Nephron progenitor cell (in vitro differentiated cells): ENCODE results near the gene UAP1L1.
A peak's percentile ranks its signal among the peaks of the same experiment; 100 is the strongest.

Source experiments
- DNase-seq: peaks from one replicate; pipeline ENCODE4 v3.0.0; 2021
- H3K27ac Mint-ChIP-seq: 2 replicates; pipeline ENCODE4 v1.8.0; 2021; ENCODE audit warnings: mild to moderate bottlenecking, moderate library complexity, mixed read lengths
- H3K27me3 Mint-ChIP-seq: 2 replicates; pipeline ENCODE4 v1.8.0; 2021; ENCODE audit warnings: mild to moderate bottlenecking, low read depth, mixed read lengths; ENCODE audit not compliant: poor library complexity
- H3K36me3 Mint-ChIP-seq: 2 replicates; pipeline ENCODE4 v1.8.0; 2021; ENCODE audit warnings: low read depth, mixed read lengths
- H3K4me1 Mint-ChIP-seq: 2 replicates; pipeline ENCODE4 v1.8.0; 2021; ENCODE audit warnings: mixed read lengths
- H3K4me3 Mint-ChIP-seq: 2 replicates; pipeline ENCODE4 v1.8.0; 2021; ENCODE audit warnings: mild to moderate bottlenecking, moderate library complexity, mixed read lengths
- H3K9me3 Mint-ChIP-seq: 2 replicates; pipeline ENCODE4 v1.8.0; 2021; ENCODE audit warnings: mild to moderate bottlenecking, moderate library complexity, mixed read lengths
- TF ChIP-seq, protein P1 (sequence below): fragments of 200-600 bp; sonication (generic); IDR thresholded peaks from 2 replicates; pipeline ENCODE4 v1.5.0; 2021; ENCODE audit warnings: antibody characterized with exemption

Gene UAP1L1

DNA sequence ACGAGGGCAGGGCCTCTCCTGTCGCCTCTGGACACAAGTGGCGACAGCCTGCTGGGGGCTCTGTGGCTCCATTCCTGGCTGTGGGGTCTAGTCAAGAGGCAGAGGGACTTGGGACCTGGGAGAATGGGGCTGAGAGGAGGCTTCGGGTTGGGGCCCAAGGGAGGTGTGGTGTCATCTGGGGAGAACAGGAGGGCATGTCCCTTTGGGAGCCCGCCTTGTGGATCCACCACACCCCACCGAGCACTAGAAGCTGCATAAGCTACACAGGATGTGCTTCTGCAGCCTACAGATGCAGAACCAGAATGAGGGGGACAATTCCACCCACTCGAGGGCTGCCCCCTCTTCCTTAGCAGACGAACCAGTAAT is 5.6 kb downstream of the UAP1L1 start:
- no peak overlapping the region for H3K4me3 Mint-ChIP-seq
- H3K27ac Mint-ChIP-seq = no peak overlapping the region
- no peaks in the 10 kb centered on the region for H3K36me3 Mint-ChIP-seq
- no peaks in the 10 kb centered on the region for H3K9me3 Mint-ChIP-seq
- DNase-seq = no peak
- peaks cover 23% of the 10 kb centered on the region for H3K4me1 Mint-ChIP-seq
- TF ChIP-seq, protein P1, sequence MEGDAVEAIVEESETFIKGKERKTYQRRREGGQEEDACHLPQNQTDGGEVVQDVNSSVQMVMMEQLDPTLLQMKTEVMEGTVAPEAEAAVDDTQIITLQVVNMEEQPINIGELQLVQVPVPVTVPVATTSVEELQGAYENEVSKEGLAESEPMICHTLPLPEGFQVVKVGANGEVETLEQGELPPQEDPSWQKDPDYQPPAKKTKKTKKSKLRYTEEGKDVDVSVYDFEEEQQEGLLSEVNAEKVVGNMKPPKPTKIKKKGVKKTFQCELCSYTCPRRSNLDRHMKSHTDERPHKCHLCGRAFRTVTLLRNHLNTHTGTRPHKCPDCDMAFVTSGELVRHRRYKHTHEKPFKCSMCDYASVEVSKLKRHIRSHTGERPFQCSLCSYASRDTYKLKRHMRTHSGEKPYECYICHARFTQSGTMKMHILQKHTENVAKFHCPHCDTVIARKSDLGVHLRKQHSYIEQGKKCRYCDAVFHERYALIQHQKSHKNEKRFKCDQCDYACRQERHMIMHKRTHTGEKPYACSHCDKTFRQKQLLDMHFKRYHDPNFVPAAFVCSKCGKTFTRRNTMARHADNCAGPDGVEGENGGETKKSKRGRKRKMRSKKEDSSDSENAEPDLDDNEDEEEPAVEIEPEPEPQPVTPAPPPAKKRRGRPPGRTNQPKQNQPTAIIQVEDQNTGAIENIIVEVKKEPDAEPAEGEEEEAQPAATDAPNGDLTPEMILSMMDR = no peak
- peaks cover 64% of the 10 kb centered on the region for H3K27me3 Mint-ChIP-seq

DNA sequence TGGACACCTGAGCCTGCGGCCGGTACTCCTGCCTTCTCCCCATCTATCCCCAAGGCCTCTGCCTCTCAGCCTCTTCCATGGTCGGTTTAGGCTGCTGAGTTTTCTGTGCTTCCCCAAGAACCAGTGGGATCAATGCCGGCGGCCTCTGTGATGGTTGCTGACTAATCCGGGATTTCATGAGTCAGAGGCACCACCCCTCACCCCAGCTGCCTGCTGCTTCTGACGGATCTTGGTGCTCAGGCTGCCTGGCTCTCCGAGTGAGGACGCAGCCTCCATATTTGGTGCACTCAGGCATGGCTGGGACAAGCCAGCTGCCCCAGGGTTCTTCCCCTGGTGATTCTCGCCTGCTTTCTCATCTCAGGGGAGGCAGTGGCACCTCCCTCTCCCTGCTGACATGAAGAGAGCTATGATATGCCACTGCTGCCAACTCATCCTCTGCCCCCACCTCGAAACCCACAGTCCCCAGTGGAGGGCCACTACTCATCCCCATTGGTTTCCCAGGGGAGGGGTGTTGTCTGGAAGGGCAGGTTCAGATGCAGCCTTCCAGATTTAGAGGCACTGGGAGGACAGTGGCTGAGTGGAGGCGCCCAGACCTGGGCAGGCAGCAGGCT is 6.2 kb downstream of the UAP1L1 start:
- Mint-ChIP-seq H3K4me3 (no peak overlapping the region), H3K9me3 (no peaks in the 10 kb centered on the region), H3K36me3 (no peaks in the 10 kb centered on the region), H3K4me1 (peaks cover 27% of the 10 kb centered on the region), H3K27ac (no peak overlapping the region), H3K27me3 (peaks cover 61% of the 10 kb centered on the region)
- DNase-seq = no peak
- TF ChIP-seq, protein P1 = no peak

DNA sequence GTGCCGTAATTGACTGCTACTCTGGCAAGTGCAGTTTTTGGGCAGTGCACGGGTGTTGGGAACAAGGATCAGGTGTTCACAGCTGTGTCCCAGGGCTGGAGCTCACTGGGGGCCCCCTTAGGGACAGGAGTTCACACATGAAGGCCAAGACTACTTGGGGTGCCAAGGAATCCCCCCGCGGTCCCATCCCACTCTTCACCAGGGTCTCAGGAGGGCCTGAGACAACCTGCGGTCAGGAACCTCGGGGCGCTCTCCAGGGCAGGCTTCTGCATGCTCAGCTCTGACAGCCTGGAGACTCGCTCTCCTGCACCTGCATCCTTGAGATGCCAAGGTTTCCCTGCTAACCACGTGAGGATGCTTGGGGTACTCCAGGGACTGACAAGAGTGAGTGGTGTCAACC is 7.2 kb downstream of the UAP1L1 start:
- Mint-ChIP-seq H3K36me3 (peaks cover 7% of the 10 kb centered on the region), H3K4me1 (peaks cover 24% of the 10 kb centered on the region), H3K27ac (no peak overlapping the region), H3K27me3 (peaks cover 55% of the 10 kb centered on the region), H3K9me3 (no peaks in the 10 kb centered on the region), H3K4me3 (no peak overlapping the region)
- no peak for DNase-seq
- TF ChIP-seq, protein P1 = no peak

DNA sequence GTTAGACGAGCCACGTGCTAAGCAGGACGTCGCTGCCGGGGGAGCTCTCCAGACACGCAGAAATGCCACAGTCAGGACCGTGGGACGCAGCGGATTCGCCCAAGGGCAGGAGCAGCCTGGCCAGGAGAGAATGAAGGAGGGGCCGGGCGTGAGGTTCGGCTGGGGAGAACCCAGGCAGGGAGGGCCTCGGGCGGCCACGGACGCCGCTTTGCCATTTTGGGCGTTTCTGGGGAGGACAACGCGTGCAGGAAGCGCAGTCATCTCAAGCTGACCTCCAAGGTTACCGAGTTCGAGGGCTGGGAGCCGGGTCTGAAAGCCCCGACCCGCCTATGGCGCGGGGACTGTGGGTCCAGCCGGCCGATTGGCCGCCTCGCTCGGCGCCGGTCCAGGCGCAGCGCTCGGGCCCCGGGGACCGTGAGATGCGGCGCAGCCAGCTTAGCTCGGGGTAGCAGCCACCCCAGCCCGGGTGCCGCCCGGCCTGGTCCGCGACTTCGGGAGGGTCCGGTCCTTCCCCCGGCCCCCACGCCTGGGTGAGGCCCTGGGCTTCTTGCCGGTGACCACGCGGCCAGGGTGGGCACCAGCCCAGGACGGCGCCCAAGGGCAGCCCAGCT is 8.7 kb downstream of the UAP1L1 start:
- H3K27ac Mint-ChIP-seq = no peak overlapping the region
- H3K36me3 Mint-ChIP-seq = peaks cover 13% of the 10 kb centered on the region
- peaks cover 44% of the 10 kb centered on the region for H3K27me3 Mint-ChIP-seq
- peaks cover 24% of the 10 kb centered on the region for H3K4me1 Mint-ChIP-seq
- peak overlapping the region; percentile 85 for H3K4me3 Mint-ChIP-seq
- no peaks in the 10 kb centered on the region for H3K9me3 Mint-ChIP-seq
- TF ChIP-seq, protein P1 = no peak
- peak; percentile 40 for DNase-seq

DNA sequence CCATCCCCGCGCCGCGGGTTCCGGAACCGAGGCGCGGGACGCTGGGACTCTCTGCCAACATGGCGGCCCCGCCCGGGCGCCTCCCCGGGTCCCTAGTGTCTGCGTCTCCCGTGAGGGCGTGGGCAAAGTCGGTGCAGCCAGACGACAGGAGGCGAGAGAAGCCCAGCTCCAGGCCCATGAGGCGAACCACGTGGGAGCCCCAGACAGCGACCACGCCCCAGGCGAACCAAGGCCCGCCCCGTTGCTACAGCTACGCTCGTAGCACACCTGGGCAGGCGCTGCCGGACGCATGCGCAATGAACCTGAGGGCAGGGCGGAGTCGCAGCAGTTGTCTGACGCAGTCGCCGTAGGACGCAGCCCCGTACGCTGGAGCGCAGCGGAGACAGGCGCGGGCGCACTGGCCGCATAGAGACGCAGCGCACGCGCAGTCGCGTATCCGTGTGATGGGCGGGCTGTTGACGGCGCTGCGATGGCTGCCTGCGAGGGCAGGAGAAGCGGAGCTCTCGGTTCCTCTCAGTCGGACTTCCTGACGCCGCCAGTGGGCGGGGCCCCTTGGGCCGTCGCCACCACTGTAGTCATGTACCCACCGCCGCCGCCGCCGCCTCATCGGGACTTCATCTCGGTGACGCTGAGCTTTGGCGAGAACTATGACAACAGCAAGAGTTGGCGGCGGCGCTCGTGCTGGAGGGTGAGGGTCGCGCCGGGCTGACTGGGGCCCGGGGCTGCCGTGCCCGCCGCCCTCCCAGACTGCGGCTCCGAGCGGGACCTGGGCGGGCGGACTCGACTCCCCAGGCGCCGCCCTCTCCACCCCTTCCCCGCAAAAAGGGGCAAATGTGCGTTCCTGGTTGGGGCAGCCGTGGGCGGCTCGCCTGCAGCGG is 9.5 kb downstream of the UAP1L1 start, which contains the start of gene MAN1B1:
Gene MAN1B1 (plus strand): TSS at position 455 of the 878 bp plus-strand sequence. CDS start 15 bp downstream, at position 470.
- Mint-ChIP-seq H3K4me3 (peak within 1 kb of the TSS; percentile 88), H3K36me3 (peaks cover 15% of the 10 kb centered on the region), H3K27me3 (peaks cover 36% of the 10 kb centered on the region), H3K27ac (peak within 1 kb of the TSS; percentile 88), H3K4me1 (peaks cover 24% of the 10 kb centered on the region), H3K9me3 (no peaks in the 10 kb centered on the region)
- peak; percentile 97 for DNase-seq
- TF ChIP-seq, protein P1 = no peak
